Measurements from ENCODE around the gene ORMDL1.

Gene ORMDL1

GRCh38 chr2:189819297-189819704 lies 35.2 kb upstream of the ORMDL1 start:
- DNase-seq (ENCODE audit: low spot score) = no peak
- no peak for TF ChIP-seq CTCF (IDR thresholded peaks at IDR 0.05; ENCODE audit: extremely low read depth, missing control alignments)

GRCh38 chr2:189818249-189819038 lies 34.3 kb upstream of the ORMDL1 start:
- no peak for TF ChIP-seq CTCF (IDR thresholded peaks at IDR 0.05; ENCODE audit: extremely low read depth, missing control alignments)
- DNase-seq (ENCODE audit: low spot score) = no peak

- no peak for TF ChIP-seq CTCF (IDR thresholded peaks at IDR 0.05; ENCODE audit: extremely low read depth, missing control alignments)
- DNase-seq (ENCODE audit: low spot score) = no peak
These were observed 19.3 kb upstream of the ORMDL1 start for GRCh38 chr2:189803431-189803830.

- TF ChIP-seq CTCF (IDR thresholded peaks at IDR 0.05; ENCODE audit: extremely low read depth, missing control alignments) = no peak
- DNase-seq (ENCODE audit: low spot score) = no peak
These were observed 18.3 kb upstream of the ORMDL1 start for GRCh38 chr2:189802396-189802912.

GRCh38 chr2:189799531-189799930 lies 15.4 kb upstream of the ORMDL1 start:
- DNase-seq (ENCODE audit: low spot score) = no peak
- TF ChIP-seq CTCF (IDR thresholded peaks at IDR 0.05; ENCODE audit: extremely low read depth, missing control alignments) = no peak

GRCh38 chr2:189799030-189799331 lies 14.8 kb upstream of the ORMDL1 start:
- no peak for TF ChIP-seq CTCF (IDR thresholded peaks at IDR 0.05; ENCODE audit: extremely low read depth, missing control alignments)

GRCh38 chr2:189798312-189799029 lies 14.3 kb upstream of the ORMDL1 start:
- peak; percentile 28 for DNase-seq (ENCODE audit: low spot score)
- TF ChIP-seq CTCF (IDR thresholded peaks at IDR 0.05; ENCODE audit: extremely low read depth, missing control alignments) = no peak

More at GRCh38 chr2:189799030-189799331, 14.8 kb upstream of the ORMDL1 start:
- DNase-seq (ENCODE audit: low spot score) = no peak
